Measurements from ENCODE around the gene PLPP4.

The PLPP4 gene

GRCh38 chr10:120457431-120458172 lies 575 bp downstream of the PLPP4 start:
- no peak for DNase-seq (ENCODE audit: low spot score)

DNA sequence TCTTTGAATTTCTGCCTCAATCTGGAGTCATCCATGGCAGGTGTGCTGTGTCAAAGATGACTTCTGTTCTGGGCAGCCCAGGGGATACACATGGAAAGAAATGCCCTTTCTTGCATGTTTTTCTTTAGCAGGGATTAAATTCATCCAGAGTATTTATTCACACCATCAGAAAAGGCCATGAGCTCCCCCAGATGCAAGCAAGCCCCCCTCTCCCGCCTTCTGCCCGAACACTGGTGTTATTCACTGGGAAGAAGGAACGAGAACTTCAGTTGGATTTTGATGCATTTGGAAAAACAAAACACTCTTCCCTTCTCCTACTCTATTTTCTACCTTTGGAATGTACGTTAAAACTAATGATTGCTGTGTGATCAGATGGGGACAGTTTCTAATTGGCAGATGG lies 1.4 kb downstream of the PLPP4 start:
- DNase-seq (ENCODE audit: low spot score): no peak

- no peak for DNase-seq (ENCODE audit: low spot score)
These were observed 2.2 kb downstream of the PLPP4 start for GRCh38 chr10:120459185-120459584.

GRCh38 chr10:120460186-120460585 lies 3.2 kb downstream of the PLPP4 start:
- DNase-seq (ENCODE audit: low spot score): peak; percentile 79

GRCh38 chr10:120460776-120461175 lies 3.7 kb downstream of the PLPP4 start:
- peak; percentile 97 for DNase-seq (ENCODE audit: low spot score)

DNA sequence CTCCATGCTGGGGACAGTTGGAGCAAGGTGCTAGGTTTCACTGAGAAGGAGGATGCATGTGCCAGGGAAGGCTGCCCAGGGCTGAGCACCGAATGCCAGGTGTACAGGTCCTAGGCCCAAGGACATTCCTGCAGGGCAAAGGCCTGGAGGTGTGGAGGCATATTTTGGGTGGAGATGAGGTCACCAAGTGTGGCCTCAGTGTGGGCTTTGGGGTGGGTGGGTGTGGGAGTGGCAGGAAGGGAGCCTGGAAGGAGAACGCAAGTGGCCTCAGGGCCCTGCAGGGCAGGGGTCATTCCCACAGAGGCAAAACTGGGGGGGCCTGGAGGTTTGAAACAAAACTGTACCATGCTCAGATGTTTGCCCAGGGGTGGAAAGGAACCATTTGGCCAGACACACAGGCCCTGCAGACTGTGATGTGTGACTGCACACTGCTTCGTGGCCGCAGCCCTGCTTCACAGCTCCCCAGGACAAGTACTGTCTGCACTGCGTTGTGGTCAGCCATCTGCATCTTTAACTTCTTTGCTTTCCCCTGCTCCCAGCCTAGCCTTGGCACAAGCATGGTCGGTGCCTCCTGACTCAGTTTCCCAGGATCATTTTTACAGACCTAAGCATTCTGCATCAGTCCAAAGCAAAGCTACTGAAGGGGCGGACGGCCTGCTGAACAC lies 5.1 kb downstream of the PLPP4 start:
- DNase-seq (ENCODE audit: low spot score): no peak

- DNase-seq (ENCODE audit: low spot score): no peak
These were observed 8.1 kb downstream of the PLPP4 start for GRCh38 chr10:120465138-120465537.

DNA sequence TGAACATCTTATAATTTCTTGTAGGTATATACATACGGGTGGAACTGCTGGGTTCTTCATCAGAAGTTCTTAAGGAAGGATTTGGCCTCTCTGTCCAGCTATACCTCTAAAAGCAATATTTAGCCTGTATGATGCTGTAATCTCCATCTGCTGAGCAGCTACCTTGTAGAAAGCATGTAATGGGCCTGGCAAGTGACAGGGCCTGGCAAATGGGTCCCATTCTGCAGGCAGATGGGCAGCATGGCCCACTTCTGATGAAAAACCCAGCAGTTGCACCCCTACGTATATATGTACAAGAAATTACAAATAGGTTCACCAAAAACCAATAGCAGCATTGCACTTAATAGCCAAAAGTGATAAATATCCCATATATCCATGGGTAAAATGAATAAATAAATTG lies 9.0 kb downstream of the PLPP4 start:
- DNase-seq (ENCODE audit: low spot score): no peak

- DNase-seq (ENCODE audit: low spot score): no peak
These were observed 16.6 kb downstream of the PLPP4 start for GRCh38 chr10:120473593-120473992.

DNA sequence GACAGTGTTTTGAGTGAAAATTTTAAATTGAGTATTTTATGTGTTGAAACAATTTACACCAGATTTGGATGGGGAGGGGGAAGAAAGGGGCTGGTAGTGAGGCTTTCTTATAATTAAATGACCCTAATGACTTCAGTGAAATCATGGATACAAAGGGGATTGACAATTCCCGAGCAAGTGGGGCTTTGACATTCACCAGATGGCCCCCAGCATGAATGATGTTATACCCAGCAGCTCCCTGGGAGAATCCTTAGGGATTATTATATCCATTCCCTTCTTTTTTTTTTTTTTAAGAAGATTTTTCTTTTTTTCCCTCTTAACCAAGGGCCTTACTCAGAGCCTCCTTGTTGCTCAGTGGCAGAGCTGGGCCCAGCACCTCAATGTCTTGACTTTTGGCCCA lies 17.9 kb downstream of the PLPP4 start:
- DNase-seq (ENCODE audit: low spot score): no peak

DNA sequence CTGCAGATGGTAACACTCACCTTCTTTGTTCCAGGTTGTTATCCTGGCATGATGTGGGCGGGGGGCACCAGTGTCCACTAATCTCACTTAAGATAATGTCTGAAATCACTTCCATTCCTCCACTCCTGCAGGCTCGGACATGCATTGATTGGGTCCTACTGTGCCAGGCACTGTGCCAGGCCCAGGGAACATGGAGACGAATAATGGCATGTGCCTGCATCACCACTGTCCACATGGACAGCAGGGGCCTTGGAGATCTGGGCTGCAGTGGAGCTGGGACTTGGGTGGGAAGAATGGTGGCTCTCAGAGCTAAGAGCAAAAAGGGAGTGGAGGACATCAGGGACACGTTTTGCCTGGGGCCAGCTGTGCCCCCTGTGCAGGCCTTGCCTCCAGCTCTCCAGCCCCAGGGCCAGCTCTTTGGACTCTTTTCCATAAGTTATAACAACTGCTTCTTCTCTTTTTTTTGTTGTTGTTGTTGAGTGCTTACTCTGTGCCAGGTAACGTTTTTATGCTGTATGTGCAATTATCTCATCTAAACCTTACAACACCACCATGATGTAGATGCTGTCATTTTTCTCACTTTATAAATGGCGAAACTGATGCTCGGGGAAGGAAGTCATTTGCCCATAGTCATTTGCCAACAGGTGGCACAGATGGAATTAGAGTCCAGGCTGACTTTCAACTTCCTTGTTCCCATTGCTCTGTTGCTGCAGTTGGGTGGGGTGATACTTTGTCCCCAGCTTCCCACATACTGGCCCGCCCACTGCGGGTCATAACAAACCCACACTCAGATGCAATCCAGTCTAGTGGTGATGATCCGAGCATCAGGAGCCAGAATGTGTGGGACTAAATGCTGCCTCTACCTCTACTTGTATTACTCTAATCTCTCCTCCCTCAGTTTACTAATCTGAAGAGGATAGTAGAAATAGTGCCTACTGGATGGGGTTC lies 19.1 kb downstream of the PLPP4 start:
- DNase-seq (ENCODE audit: low spot score): no peak

DNA sequence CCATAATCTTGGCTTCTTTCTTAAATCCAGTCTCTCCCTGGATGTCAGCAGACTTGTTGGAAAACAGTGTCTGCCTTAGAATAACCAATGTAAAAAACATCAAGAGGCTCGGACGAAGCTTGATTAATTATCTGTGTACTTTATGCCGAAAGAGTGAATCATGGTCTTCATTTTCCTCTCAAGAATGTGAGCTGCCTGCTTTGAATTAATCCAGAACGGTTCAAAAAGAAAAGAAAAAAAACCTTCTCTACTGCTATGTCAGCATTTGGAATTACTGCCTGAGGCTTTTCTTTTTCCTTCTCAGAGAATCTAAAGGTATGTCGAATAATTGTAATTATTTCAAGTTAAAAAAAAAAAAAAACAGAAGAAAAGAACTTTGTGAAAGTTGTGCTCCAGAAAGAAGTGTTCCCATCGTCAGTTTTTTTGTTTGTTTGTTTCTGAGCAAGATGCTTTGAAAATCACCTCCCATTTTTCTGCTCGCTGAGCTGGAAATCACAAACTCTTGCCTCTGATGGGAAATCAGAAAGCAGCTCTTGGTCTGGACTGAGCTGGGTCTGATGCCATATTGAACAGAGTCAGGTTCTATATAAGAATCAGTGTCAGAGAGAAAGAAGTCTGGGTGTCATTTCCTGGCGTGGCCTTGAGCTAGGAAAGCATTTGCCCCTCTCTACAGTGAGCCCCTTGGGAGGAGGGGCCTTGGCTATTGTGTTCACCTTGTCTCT lies 20.2 kb downstream of the PLPP4 start:
- DNase-seq (ENCODE audit: low spot score): peak; percentile 53

DNA sequence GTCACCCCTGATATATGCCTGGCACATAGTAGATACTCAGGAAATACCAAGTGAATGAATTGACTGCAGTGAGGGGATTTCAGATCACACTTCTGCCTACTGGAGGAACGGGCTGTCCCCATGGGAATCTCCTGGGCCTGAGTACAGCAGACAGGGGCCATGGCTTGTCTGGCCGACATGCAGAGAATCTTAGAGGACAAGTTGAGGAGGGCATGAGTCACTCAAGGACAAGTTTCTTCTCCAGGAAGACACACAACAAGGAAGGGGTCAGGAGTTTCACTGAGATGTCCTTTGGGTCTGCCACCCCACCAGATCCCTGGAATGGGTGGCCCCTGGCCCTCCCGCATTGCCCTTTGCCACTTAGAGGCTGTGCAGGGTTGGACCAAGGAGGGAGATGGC lies 20.7 kb downstream of the PLPP4 start:
- DNase-seq (ENCODE audit: low spot score): peak; percentile 30

DNA sequence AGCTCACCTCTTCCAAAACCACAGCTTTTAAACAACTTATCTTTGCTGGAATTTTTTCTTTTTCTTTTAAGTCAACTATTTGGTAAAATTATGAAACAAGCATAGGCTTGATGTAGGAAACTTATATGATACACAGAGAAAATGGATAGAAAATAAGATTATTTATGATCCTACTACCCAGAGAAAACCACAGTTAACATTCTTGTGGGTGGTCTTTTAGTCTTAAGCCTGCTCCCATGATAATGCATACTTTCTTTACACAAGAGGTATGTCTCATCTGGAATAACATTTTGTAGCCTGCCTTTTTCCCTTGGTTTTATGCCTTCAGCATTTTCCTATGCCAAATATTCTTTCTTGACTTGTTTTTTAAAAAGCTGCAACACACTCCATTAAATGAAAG lies 21.4 kb downstream of the PLPP4 start:
- no peak for DNase-seq (ENCODE audit: low spot score)

- DNase-seq (ENCODE audit: low spot score): no peak
These were observed 22.5 kb downstream of the PLPP4 start for GRCh38 chr10:120479506-120479905.

DNA sequence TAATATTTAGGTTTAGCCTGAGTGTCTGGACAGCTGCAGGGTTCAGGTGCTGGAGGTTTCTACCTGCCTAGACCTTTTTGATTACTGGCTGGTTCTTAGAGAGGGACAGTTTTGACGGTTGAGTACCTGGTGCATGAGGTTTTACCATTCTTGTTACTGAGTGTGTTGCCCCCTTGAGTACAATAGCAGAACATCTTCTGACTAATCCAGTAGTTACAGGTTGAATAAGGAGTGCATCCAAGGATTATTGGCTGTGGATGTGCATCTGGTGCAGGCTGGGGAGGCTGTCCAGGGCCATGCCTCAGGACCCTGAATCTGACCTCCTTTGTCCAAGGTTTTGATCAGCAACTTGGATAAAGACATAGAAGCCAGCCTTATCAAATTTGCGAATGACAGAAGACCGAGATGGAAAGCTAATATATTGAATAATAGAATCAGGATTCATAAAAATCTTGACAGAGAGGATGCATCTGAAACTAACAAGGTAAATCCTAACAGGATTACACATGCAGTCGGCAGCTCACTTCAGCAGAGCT lies 23.1 kb downstream of the PLPP4 start:
- no peak for DNase-seq (ENCODE audit: low spot score)

GRCh38 chr10:120480848-120481247 lies 23.8 kb downstream of the PLPP4 start:
- no peak for DNase-seq (ENCODE audit: low spot score)

DNA sequence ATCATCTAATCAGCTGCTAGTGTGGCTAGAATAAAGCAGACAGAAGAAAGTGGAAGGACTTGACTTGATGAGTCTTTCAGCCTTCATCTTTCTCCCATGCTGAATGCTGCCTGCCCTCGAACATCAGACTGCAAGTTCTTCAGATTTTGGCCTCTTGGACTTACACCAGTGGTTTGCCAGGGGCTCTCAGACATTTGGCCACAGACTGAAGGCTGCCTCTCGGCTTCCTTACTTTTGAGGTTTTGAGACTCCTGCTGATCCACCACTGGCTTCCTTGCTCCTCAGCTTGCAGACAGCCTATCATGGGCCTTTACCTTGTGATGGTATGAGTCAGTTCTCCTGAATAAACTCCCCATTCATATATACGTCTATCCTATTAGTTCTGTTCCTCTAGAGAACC lies 26.0 kb downstream of the PLPP4 start:
- no peak for DNase-seq (ENCODE audit: low spot score)

DNA sequence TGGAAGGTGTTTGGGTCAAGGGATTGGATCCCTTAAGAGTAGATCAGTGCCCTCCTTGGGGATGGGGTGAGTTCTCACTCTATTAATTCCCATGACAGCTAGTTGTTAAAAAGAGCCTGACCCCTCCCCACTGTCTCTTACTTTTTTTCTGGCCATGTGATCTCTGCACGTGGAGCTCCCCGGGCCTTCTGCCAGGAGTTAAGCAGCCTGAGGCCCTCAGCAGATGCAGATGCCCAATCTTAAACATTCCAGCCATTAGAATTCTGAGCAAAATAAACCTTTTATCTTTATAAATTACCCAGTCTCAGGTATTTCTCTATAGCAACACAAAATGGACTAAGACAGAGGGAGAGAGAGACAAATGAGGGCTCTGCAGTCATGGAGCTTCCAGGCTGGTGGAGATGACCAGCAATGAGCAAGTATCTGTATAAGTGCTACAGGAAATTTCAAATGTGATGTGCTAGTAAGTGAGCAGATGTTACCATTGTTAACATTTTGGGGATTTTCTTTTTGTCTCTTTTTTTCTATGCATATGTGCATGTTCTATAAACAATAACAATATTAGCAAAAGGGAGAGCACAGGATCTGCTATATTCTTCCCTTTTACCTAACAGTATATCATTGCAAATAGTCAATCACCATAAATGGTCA lies 26.7 kb downstream of the PLPP4 start:
- no peak for DNase-seq (ENCODE audit: low spot score)

DNA sequence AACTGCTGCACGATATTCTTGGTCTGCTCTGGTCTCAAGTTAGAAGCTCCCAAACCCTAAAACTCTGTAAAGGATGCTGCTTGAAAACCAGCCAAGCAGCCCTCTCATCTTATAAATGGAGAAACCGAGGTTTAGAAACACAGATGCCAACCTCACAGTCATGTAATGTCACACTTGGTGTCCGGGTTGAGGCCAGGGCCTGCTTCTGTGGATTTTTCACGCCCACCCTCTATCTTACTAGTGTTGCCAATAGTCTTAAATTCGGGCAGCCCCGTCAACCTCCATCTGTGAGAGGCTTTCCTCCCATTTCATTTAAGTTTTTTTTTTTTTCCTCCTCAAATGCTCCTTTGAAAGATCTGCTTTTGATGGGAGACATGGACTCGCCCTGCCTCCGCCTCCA lies 28.9 kb downstream of the PLPP4 start:
- no peak for DNase-seq (ENCODE audit: low spot score)

GRCh38 chr10:120486671-120487205 lies 29.7 kb downstream of the PLPP4 start:
- DNase-seq (ENCODE audit: low spot score): no peak
